ENCODE results near the gene FBXW11.

DNA sequence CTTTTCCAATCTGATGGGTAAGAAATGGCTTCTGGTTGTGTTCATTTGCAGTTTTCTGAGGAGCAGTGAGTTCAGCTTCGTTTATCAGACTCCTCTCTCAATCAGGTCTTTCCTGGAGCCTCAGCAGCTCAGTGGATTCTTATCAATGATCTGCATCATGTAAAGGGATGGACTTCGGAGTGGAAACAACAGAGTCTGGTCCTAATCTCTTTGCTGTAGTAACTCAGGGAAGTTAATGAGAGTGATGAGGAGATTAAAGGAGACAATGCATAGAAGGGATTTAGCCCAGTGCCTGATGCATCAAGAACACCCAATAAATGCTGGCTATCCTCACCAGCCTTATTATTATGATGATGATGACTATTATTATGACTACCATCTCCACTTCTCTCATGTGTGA lies 173.7 kb downstream of the FBXW11 start:
- TF ChIP-seq BRCA1 (IDR thresholded peaks at IDR 0.05; ENCODE audit: low read depth, low read length) (no peak), CTCF (IDR thresholded peaks at IDR 0.05; ENCODE audit: control extremely low read depth in 1 of 3, insufficient read depth in 1 of 3, low read depth in 1 of 3, low read length in 3 of 3) (no peak), EZH2 (IDR thresholded peaks at IDR 0.05; ENCODE audit: low read depth, low read length, severe bottlenecking) (no peak), CBX8 (IDR thresholded peaks at IDR 0.05; ENCODE audit: borderline replicate concordance, low read depth, low read length) (no peak)

Measured in H1 (cell line).